NCI-H1105 treated with DMSO at 0.1 percent for 48 hours (cell line): ENCODE results near the gene LASP1NB.
"Not testable (repeated sequence)": the region's sequence is repeated elsewhere in the genome, so short reads cannot be mapped to it uniquely, and the experiment has no call there.

Experiments used
- DNase-seq: peaks from one replicate; lab custom pipeline; 2025; lab: John Stamatoyannopoulos, UW

The LASP1NB gene

DNA sequence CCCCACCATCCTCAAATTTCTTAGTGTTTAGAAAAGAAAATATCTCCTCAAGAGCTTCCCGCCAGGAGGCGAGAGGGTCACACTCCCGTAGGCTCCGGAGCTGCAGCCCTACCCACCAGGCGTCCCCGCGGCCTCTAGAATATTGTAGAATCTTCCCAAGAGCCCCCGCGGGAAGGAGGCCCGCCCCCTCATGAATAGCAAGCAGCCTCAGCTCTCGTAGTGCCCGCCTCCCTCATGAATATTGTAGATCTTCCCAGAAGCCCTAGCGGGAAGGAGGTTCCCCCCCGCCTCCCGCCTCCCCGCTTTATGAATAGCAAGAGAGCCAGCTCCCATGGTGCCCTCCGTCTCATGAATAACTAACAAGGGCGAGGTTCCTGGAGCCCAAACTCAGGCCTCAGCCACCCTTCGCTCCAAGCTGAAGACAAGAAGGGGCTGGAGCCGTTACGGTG, 41.9 kb downstream of the LASP1NB start, which contains the start of gene FBXO47:
Gene FBXO47 (minus strand): TSS at position 114 of the 449 bp plus-strand sequence. CDS start 4,378 bp downstream, outside the sequence.
- DNase-seq = no peak

DNA sequence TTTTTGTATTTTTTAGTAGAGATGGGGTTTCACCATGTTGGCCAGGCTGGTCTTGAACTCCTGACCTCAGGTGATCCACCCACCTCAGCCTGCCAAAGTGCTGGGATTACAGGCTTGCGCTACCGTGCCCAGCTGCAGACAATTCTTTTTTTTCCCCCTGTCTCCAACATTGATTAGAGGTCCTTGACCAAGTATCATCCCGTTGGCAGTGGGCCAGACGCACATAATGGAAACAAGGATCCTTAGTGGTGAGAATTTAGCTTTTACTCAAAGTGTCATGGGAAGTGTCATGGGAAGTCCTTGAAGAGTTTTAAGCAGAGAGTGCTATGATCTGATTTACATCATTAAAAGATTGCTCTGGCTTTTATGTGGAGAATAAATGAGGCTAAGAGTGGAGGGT, 43.9 kb downstream of the LASP1NB start:
- no peak for DNase-seq

DNA sequence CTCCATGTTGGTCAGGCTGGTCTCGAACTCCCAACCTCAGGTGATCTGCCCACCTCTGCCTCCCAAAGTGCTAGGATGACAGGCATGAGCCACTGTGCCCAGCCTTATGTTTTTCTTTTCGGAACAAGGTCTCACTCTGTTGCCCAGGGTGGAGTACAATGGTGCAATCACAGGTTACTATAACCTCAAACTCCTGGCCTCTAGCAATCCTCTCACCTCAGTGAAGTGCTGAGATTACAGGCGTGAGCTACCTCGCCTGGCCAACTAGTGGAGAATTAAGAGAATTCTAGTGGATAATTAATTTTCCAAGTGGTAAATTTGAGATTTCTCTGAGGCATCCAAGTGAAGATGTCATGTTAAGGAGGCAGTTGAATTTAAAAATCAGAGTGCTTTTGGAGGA, 44.7 kb downstream of the LASP1NB start:
- no peak for DNase-seq

DNA sequence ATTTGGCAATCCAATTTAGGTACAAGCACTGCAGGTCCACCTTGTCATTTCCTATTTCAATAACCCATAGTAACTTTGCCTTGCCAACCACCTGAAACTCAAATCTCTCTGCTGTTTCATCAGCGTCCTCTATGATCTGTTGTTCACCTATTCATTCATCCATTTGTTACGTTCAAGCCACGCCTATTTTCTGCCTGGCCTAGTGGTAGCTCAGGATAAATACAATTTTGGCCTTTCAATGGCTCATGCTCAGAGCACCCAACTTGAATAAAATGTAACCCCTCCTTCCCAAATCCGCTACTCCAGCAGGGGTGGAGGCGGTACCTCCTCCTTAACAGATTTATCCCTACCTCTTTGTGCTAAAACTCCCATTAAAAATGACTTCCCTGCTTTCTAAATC, 45.4 kb downstream of the LASP1NB start:
- DNase-seq = no peak

DNA sequence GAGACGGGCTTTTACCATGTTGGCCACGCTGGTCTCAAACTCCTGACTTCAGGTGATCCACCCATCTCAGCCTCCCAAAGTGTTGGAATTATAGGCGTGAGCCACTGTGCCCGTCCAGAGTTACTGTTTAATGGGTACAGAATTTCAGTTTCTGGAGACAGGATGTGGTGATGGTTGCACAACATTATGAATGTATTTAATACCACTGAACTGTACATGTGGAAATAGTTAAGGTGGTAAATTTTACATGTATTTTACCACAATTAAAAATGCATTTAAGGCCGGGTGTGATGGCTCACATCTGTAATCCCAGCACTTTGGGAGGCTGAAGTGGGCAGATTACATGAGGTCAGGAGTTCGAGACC, 50.8 kb downstream of the LASP1NB start:
- DNase-seq = not testable (repeated sequence)

DNA sequence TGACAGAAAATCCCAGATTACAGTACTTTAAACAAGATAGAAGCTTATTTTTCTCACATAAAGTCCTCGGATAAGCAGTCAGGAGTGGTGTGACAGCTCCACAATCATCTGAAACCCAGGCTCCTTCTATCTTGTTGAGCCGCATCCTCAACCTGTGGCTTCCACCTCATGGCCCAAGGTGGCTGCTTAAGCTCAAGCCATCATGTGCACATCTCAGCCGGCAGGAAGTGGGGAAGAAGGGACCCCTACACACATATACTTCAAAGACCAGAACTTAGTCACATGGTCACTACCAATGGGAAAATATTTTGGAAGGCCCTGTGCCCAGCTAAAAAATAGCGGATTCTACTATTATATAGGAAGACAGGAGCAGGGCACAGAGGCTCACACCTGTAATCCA, 52.8 kb downstream of the LASP1NB start:
- DNase-seq = no peak
